Coronary artery (tissue), 2 donors: ENCODE data around the gene ARHGAP18.

Experiments used
- DNase-seq: peaks from one replicate; pipeline ENCODE4 v3.0.0-alpha.2; 2017; ENCODE audit warnings: low spot score
- H3K27ac ChIP-seq, 2 donors: fragments of 200-600 bp; sonication (generic); one replicate each; pipeline ENCODE4 v1.5.1; 2016 to 2019
- H3K4me3 ChIP-seq: fragments of 200-600 bp; sonication (generic); 2 replicates; pipeline ENCODE4 v1.5.1; 2016; ENCODE audit warnings: mild to moderate bottlenecking, moderate library complexity
- TF ChIP-seq, protein P1 (sequence below): fragments of 200-600 bp; sonication (generic); IDR thresholded peaks from one replicate; pipeline ENCODE4 v1.5.1; 2019; ENCODE audit warnings: antibody characterized with exemption

The ARHGAP18 gene

GRCh38 chr6:129740013-129740412 is 30.0 kb upstream of the ARHGAP18 start:
- DNase-seq: no peak
- TF ChIP-seq, protein P1, sequence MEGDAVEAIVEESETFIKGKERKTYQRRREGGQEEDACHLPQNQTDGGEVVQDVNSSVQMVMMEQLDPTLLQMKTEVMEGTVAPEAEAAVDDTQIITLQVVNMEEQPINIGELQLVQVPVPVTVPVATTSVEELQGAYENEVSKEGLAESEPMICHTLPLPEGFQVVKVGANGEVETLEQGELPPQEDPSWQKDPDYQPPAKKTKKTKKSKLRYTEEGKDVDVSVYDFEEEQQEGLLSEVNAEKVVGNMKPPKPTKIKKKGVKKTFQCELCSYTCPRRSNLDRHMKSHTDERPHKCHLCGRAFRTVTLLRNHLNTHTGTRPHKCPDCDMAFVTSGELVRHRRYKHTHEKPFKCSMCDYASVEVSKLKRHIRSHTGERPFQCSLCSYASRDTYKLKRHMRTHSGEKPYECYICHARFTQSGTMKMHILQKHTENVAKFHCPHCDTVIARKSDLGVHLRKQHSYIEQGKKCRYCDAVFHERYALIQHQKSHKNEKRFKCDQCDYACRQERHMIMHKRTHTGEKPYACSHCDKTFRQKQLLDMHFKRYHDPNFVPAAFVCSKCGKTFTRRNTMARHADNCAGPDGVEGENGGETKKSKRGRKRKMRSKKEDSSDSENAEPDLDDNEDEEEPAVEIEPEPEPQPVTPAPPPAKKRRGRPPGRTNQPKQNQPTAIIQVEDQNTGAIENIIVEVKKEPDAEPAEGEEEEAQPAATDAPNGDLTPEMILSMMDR: no peak
- H3K27ac ChIP-seq: no peak overlapping the region
- no peak overlapping the region for H3K4me3 ChIP-seq

- TF ChIP-seq, protein P1: no peak
- no peak overlapping the region for H3K4me3 ChIP-seq
- no peak for DNase-seq
- no peak overlapping the region for H3K27ac ChIP-seq
Measured at GRCh38 chr6:129736105-129736504, 26.1 kb upstream of the ARHGAP18 start.

- Histone ChIP-seq H3K27ac (no peak overlapping the region), H3K4me3 (no peak overlapping the region)
- TF ChIP-seq, protein P1: no peak
- no peak for DNase-seq
Measured at GRCh38 chr6:129733290-129733689, 23.3 kb upstream of the ARHGAP18 start.

- Histone ChIP-seq H3K4me3 (no peak overlapping the region), H3K27ac (no peak overlapping the region)
- DNase-seq: no peak
- TF ChIP-seq, protein P1: no peak
Measured at GRCh38 chr6:129732542-129732941, 22.6 kb upstream of the ARHGAP18 start.

GRCh38 chr6:129732034-129732433 is 22.1 kb upstream of the ARHGAP18 start:
- Histone ChIP-seq H3K4me3 (no peak overlapping the region), H3K27ac (no peak overlapping the region)
- DNase-seq: no peak
- TF ChIP-seq, protein P1: no peak

GRCh38 chr6:129731428-129731827 is 21.5 kb upstream of the ARHGAP18 start:
- no peak for DNase-seq
- no peak overlapping the region for H3K4me3 ChIP-seq
- no peak overlapping the region for H3K27ac ChIP-seq
- TF ChIP-seq, protein P1: no peak

GRCh38 chr6:129730477-129731165 is 20.6 kb upstream of the ARHGAP18 start:
- no peak for DNase-seq
- TF ChIP-seq, protein P1: peak; percentile 21

More at GRCh38 chr6:129730477-129731165, 20.6 kb upstream of the ARHGAP18 start:
- Histone ChIP-seq H3K4me3 (no peak overlapping the region), H3K27ac (no peak overlapping the region)
